HG03103 (cell line): ENCODE results near the gene BCL2L12.
"Not testable (repeated sequence)": the region's sequence is repeated elsewhere in the genome, so short reads cannot be mapped to it uniquely, and the experiment has no call there.

Experiments
- ATAC-seq: cut with Tn5 transposase; IDR thresholded peaks from one replicate; pipeline ENCODE4 v1.9.1; 2021; ENCODE audit warnings: low read depth; ENCODE audit not compliant: unreplicated experiment

Gene BCL2L12, protein sequence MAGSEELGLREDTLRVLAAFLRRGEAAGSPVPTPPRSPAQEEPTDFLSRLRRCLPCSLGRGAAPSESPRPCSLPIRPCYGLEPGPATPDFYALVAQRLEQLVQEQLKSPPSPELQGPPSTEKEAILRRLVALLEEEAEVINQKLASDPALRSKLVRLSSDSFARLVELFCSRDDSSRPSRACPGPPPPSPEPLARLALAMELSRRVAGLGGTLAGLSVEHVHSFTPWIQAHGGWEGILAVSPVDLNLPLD

DNA sequence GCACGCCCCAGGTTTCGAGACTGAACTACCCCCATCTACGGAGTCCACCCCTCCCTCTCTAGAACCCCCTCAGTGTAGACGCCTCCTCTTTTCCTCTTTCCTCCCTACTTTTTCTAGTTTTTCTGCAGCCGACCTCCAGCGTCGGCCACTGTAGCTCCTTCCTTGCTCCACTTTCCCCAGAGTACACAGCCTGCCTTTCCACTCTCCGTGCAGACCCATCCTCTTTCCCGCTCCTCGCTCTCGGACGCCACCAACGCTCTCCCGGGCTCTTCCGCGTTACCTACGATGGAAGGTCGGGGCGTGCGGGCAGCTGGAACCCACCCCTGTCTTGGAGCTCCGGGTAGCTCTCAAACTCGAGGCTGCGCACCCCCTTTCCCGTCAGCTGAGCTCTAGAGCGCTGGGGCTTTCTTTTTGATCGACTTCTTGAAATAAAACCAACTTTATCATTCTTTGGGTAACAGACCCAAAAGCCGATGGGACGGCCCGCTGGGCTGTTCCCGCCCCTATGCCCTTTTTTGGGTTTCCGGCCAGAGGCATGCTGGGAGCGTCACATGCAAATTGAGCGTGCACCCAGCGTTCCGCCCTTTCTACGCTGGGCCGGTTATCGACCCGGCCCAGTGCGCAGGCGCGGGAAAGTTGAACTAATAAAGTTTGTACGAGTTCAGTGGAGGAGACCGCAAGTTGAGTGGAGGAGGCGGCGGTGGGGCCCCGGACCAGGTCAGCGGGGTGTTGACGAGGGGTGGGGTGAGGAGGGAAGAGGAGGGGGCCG is at the start of gene BCL2L12, which contains the start of gene IRF3:
Gene BCL2L12, plus strand, starts transcription at position 583 of the 769 bp plus-strand sequence. CDS start 760 bp downstream, outside the sequence.
Gene IRF3, minus strand, starts transcription at position 507 of the 769 bp plus-strand sequence. CDS start 1,019 bp downstream, outside the sequence.
- peak; percentile 67 for ATAC-seq

DNA sequence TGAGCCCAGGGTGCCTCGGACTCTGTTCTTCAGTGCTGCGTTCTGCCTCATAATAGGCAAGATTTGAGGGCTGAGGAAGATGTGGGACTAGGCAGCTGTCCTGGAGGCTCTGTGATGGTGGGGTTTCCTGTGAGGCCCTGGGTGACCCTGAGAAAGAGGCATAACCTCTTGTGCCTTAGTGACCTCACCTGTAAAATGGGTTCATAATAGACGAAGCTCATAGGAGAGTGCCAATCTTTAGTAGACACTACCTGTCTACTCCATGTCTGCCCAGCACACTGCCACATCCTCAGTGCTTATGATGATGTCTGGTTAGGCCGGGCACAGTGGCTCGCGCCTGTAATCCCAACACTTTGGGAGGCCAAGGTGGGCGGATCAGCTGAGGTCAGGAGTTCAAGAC is 49.2 kb upstream of the BCL2L12 start:
- no peak for ATAC-seq

DNA sequence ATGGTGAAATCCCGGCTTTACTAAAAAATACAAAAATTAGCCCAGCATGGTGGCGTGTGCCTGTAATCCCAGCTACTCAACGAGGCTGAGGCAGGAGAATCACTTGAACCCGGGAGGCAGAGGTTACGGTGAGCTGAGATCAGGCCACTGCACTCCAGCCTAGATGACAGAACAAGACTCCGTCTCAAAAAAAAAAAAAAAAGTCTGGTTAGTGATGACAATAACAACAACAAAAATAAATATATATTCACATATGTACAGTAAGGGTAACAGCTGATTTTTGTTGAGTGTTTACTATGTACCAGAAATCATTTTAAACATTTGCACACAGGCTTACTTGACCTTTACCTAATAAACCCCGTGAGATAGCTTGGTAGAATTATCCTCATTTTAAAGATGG is 48.8 kb upstream of the BCL2L12 start:
- no peak for ATAC-seq

DNA sequence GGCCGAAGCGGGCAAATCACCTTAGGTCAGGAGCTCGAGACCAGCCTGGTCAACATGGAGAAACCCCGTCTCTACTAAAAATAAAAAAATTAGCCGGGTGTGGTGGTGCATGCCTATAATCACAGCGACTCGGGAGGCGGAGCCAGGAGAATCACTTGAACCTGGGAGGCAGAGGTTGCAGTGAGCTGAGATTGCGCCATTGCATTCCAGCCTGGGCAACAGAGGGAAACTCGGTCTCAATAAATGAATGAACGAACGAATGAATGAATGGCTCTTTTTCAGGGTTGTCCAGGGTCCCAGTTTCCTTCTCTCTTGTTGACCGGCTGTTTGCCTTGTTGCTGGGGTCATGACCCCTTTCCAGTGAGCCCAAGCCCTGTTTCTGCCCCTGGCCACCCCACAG is 47.9 kb upstream of the BCL2L12 start:
- not testable (repeated sequence) for ATAC-seq

DNA sequence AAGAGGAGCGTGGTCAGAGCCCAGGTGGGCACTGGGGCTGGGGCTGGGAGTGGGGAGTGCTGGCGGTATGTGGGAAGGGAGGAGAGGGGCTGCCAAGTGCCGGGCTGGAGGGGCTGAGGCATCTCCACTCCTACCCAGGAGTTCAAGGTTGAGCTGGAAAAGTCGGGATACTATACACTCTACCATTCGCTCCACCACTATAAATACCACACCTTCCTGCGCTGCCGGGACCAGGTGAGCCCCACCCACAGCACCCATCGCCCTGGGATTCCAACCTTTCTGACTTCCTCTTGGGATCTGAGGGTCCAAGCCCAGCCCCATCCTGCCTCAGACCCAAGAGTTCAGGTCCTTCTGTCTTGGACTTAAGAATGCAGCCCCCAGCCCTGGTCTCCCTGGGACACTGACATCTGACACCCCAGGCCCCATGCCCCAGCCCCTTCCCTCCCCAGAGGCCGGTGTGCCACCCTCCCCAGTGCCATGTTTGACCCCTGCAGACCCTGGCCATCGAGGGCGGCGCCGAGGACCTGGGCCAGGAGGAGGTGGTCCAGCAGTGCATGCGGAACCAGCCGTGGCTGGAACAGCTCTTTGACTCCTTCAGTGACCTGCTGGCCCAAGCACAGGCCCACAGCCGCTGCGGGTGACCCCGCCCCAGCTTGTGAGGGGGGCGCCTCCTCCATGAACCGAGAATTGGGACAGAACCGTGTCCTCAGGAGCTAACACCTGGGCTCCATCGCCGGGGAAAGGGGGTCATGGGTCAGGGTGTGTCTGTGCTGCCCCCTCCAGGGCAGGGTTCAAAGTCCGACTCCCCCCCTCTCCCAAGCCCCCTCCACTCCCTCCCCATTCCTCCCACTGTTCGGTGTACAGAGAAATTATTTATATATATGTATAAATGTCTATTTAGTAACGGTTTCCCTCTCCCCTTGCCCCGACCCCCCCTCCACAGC is 40.5 kb upstream of the BCL2L12 start:
- ATAC-seq = no peak

DNA sequence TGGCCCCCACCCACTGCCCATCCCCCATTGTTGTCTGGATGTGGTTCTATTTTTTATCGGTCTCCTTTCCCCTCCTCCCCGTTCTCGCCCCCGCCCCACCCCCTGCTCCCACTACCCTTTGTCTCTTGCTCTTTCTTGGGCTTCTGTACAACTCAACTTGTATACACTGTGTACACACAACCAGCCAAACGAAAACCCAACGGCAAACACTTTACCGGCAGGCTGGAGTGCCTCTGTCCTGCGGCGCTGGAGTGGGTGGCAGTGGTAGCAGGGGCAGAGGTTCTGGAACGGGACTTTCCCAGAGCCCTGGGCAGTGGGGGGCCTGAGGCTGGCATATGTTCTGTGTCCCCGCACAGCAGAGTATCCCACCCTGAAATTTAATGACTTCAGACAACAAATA is 39.5 kb upstream of the BCL2L12 start:
- no peak for ATAC-seq

DNA sequence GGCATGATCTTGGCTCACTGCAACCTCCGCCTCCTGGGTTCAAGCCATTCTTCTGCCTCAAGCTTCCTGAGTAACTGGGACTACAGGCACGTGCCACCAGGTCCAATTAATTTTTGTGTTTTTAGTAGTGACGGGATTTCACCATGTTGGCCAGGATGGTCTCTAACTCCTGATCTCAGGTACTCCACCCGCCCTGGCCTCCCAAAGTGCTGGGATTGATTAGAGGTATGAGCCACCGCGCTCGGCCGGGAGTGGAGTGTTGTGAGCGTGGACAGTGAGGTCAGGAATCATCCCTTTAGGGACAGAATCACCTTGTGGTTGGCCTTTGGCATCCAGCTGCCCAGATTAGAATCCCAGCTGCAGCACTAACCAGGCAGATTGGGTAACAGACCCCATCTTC is 36.1 kb upstream of the BCL2L12 start:
- ATAC-seq = no peak

DNA sequence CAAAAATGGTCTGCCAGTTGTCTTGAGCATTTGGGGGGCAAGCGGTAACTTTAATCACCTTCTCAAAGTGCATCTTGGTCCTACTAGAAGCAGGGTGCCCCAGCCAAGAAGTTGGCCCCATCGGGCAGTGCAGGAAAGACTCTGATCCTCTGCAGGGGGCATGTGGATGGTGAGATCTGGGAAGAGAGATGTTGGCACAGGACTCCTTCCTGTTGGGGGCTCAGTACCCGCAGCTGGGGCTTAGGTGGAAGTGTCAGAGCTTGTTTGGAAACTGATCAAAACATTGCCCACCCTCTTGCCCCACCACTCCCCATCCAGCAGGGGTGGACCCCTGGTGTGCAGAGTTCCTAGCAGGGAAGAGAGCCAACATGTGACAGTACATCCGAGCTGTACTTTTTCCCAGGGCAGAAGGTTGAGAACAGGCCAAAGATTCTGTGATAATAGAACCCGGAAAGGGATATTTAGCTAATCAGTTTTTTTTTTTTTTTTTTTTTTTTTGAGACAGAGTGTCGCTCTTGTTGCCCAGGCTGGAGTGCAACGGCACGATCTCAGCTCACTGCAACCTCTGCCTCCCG is 34.6 kb upstream of the BCL2L12 start:
- ATAC-seq = no peak

DNA sequence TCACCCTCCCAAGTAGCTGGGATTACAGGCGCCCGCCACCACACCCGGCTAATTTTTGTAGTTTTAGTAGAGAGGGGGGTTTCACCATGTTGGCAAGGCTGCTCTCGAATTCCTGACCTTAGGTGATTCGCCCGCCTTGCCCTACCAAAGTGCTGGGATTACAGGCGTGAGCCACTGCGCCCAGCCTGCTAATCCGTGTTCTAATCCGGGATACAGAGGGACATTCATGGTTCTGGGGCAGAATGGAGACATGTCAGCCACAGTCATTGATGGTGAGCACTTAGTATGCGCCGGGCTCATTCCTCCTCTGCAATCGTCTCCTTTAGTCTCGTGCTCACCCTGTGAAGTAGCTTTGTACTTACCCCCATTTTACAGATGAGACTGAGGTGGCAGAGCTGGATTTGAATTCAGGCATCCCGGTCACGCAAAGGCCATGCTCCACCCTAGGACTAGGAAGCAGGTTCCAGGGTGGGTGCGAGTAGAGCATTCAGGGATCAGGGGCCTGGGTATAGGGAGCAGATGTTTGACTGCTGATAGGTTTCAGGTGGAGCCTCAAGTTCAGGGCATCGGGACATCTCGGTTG is 34.0 kb upstream of the BCL2L12 start:
- no peak for ATAC-seq

DNA sequence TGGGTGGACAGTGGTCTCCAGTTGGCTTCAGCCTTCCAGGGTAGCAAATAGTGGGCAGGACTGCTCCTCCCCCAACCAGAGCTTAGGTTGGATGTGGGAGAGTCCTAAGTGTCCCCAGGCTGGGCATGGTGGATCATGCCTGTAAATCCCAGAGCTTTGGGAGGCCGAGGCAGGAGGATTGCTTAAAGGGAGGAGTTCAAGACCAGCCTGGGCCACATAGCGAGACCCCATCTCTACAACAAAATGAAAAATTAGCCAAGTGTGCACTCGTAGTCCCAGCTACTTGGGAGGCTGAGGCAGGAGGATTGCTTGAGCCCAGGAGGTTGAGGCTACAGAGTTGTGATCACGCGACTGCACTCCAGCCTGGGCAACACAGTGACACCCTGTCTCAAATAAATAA is 33.2 kb upstream of the BCL2L12 start:
- no peak for ATAC-seq

DNA sequence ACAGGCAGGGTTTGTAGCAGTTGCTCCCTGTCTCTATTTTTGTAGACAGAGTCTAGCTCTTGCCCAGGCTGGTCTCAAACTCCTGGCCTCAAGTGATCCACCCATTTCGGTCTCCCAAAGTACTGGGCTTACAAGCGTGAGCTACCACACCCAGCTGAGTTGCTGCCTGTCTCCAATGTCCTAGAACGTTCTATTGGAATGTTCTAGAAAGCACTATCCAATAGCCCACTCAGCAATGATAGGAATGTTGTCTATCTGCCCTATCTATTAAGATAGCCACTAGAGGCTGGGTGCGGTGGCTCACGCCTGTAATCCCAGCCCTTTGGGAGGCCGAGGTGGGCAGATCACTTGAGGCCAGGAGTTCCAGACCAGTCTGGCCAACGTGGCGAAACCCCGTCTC is 32.5 kb upstream of the BCL2L12 start:
- ATAC-seq = not testable (repeated sequence)

DNA sequence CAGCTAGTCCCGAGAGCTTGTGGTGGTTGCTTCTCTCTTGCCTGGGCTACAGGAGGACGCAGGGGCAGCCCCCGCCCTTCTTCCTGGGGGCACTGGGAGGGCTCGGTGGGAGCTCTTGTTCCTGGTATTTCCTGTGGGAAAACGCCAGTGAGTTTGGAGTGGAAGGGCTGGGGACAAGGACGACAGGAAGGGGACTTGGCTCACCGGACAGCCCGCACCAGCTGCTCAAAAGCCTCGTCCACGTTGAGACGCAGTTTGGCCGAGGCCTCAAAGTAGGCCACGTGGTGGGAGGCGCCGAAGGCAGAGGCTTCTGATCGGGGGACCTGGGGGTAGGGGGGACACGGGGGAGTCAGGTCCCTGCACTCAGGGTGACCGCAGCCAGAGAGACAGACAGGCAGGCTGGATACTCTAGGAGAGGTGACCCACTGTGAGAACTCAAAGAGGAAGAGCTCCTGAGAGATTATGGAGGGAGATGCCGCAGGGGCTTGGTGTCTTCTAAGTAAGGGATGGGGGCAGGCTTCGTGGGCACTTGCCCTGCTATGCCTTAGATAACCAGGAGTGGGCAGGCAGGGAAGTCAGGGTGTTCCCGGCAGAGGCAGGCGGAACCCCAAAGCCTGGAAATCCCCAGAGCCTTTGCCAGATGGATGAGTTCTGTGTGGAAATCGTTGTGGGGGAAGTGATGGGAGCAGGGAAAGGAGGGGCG is 30.1 kb upstream of the BCL2L12 start:
- no peak for ATAC-seq

DNA sequence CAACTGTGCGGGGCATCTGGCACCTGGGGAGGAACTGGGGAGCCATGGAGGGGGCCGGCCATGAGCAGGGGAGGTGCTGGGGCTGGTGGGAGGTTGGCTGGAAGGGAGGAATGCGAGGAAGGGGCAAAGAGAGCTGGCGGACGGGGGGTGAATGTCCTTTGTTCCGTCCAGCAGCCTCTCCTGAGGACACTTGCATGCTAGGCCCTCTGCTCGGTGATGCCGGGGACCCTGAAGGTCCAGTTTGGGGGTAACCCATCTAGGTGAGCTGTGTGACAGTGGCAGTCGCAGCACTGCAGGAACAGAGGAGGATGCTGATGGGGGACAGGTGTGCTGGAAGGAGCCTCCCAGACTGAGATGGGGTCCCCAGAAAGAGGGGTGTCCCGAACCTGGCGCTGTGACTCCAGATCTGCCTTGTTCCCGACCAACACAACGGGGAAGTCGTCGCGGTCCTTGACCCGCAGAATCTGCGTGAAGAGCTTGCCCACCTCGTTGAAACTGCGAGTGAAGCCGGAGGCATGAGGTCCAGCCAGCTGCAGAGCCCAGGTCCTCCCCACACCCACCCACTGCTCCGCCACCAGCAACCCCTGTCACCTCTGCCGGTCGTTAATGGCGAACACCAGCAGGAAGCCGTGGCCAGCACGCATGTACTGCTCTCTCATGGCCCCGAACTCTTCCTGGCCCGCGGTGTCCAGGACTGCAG is 29.4 kb upstream of the BCL2L12 start:
- no peak for ATAC-seq

DNA sequence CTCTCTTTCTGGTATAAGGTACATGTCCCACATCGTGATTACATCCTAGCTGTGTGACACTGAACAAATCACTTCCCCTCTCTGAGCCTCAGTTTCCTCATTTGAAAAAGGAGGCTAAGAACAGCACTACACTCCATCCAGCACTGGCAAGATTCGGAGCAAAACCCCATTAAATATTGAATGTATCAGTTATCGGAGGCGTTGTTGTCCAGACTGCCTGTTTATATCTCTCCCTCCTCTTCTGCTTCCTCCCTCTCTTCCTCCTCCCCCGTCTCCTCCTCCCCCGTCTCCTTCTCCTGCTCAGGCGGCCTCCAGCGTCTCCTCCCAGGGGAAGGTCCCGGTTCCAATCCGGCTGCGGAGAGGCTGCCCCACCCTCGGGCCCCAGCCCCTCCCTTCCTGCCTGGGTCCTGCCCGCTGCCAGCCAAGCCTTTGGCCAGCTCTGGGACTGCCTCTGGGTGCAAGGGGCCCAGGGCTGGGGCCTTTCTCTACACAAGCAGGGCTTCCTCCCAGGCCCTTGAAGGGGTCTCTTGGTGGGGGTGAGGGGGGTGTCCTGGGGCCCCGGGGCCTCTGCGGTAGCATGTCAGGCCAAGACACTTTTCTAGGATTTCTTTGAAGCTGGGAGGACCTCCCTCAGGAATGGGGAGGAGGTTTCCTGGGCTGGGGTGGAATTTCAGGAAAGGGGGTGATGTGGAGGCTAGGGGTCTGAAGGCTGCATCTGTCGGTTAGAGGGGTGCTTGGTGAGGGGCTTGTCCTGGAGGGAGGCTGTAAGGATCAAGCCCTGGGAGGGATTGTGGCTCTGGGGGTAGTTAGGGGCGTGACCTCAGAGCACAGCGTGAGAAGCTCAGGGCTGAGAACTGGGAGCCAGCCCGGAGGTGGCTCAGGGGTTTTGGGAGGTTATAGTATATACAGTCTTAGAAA is 27.7 kb upstream of the BCL2L12 start:
- no peak for ATAC-seq

DNA sequence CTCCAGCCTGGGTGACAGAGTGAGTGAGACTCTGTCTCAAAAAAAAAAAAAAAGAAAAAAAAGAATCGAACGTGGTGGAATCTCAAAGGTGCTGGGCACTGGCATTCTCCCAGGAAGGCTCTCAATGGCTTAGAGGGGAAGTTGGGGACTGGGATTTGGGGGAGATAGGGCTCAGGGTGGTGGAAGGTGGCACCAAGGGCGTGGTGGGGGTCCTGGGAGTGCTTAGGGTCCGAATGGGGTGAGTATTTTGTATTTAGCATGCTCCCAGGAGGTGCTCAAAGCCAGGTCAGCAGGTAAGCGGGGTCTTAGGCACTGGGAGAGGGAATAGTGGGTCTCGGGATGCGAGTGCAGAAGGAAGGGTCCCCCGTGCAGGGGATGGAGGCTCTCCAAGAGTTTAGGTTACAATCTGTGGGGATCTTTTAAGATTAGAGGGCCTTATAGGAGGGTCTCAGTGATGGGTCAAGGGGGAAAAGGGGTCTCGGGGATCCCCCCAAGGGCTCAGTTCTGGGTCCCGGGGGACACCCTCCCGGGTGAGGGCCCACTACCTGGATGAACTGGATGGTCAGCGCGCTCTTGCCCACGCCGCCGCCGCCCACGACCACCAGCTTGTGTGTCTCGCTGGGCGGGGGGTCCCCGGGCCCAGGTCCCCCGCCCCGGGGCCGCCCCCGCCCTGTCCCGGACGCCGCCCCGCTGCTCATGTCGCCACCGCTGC is 26.2 kb upstream of the BCL2L12 start:
- ATAC-seq = no peak

DNA sequence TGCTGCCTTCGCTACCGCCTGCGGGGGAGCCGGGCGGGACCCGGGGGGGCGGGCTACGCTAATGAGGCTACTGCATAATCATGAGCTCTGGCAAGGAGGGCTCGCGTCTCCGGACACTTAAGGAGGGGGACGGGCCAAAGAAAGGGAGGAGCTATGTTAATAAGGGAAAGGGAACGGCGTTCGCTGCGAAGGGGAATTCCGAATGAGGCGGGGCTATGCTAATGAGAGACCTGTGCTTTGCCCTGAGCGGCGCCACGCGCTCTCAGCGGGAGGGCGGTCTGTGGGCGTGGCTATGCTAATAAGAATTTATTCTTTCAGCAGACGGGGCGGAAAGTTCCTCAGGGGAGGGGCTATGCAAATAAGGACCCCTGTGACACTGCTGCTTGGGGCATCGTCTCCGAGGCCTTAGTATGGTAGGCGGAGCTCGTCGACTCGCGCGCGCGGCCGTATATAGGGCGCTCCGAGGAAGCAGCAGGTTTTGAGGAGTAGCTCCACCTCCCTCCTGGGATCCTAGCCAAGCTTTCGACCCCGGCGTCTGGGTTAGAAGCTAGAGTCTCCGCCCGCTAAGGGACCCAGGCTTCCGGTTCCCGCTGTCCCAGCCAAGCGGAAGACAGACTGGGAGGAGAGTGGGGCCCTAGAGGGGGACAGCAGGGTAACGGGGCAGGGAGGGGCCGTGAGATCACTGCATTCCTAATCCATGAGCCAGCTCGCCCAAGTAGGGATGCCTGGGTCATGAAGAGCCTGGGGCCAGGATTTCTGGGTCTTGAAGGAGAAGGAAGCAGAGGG is 25.4 kb upstream of the BCL2L12 start, which contains the start of gene RRAS:
Gene RRAS, minus strand, starts transcription at position 31 of the 786 bp plus-strand sequence. CDS start 45 bp downstream, outside the sequence.
- ATAC-seq = peak; percentile 49
